IMR-90 (cell line): ENCODE data around the gene SCN1B. TPM values are rescaled to one million over a fixed set of nuclear protein-coding genes. Genes with fewer than 3 reads are reported as not detected.

Experiments used
- ATAC-seq: fragments of 200-7000 bp; cut with Tn5 transposase; 2 replicates; pipeline ENCODE4 v1.9.1; 2020; ENCODE audit warnings: low read depth, mild to moderate bottlenecking, moderate library complexity
- BruUV-seq: library from RNA; stranded (reverse); fragments of 400-500 nt; replicated peaks from 2 replicates; lab custom pipeline; 2021; lab: Mats Ljungman, UMichigan
- CTCF ChIA-PET: fragments of 300-600 bp; formaldehyde crosslinking; extraction: SDS; loops from one replicate; lab custom pipeline; 2021; ENCODE audit warnings: antibody characterized with exemption; lab: Yijun Ruan, JAX
- POLR2A ChIA-PET: fragments of 300-600 bp; sonication (Branson Sonifier 250); formaldehyde crosslinking; loops from one replicate; lab custom pipeline; 2022; ENCODE audit warnings: antibody characterized with exemption; ENCODE audit not compliant: unreplicated experiment; lab: Charles Lee
- DNase-seq: peaks from one replicate; pipeline ENCODE4 v3.0.0; 2013
- H2AFZ ChIP-seq: replicated peaks from 2 replicates; pipeline ENCODE3; 2013; ENCODE audit warnings: low read length, mild to moderate bottlenecking; ENCODE audit not compliant: poor library complexity
- H2AK5ac ChIP-seq: 2 replicates; pipeline ENCODE4 v1.6.1; 2013; ENCODE audit warnings: low read depth, low read length, inconsistent platforms
- H2AK9ac ChIP-seq: replicated peaks from 2 replicates; pipeline ENCODE3; 2013; ENCODE audit warnings: mild to moderate bottlenecking, low read depth, low read length, moderate library complexity; ENCODE audit not compliant: poor library complexity
- H2BK120ac ChIP-seq: 2 replicates; pipeline ENCODE4 v1.6.1; 2013; ENCODE audit warnings: low read depth, low read length, inconsistent platforms
- H2BK15ac ChIP-seq: 3 replicates; pipeline ENCODE4 v1.6.1; 2013; ENCODE audit warnings: low read depth, low read length, inconsistent platforms
- H2BK20ac ChIP-seq: 2 replicates; pipeline ENCODE4 v1.6.1; 2013; ENCODE audit warnings: low read depth, mild to moderate bottlenecking, inconsistent platforms, low read length, moderate library complexity
- H2BK5ac ChIP-seq: 2 replicates; pipeline ENCODE4 v1.6.1; 2013; ENCODE audit warnings: mild to moderate bottlenecking, low read depth, low read length, inconsistent platforms; ENCODE audit not compliant: poor library complexity, severe bottlenecking
- H3K14ac ChIP-seq: replicated peaks from 2 replicates; pipeline ENCODE4 v1.6.1; 2013; ENCODE audit warnings: low read depth, low read length, inconsistent platforms
- H3K18ac ChIP-seq: 2 replicates; pipeline ENCODE4 v1.6.1; 2013; ENCODE audit warnings: low read depth, low read length, control low read depth
- H3K23ac ChIP-seq: 2 replicates; pipeline ENCODE4 v1.6.1; 2013; ENCODE audit warnings: low read depth, low read length, inconsistent platforms
- H3K27ac ChIP-seq: 2 replicates; pipeline ENCODE4 v1.5.1; 2013; ENCODE audit warnings: mild to moderate bottlenecking, control low read depth, low read length; ENCODE audit not compliant: insufficient read depth
- H3K27me3 ChIP-seq: 2 replicates; pipeline ENCODE4 v1.6.1; 2013; ENCODE audit warnings: low read length; ENCODE audit not compliant: control insufficient read depth, insufficient read depth
- H3K36me3 ChIP-seq: 2 replicates; pipeline ENCODE4 v1.6.1; 2013; ENCODE audit warnings: low read length, mixed read lengths; ENCODE audit not compliant: control insufficient read depth, insufficient read depth
- H3K4ac ChIP-seq: 2 replicates; pipeline ENCODE4 v1.6.1; 2013; ENCODE audit warnings: low read depth, low read length, inconsistent platforms
- H3K4me1 ChIP-seq: 2 replicates; pipeline ENCODE4 v1.6.1; 2013; ENCODE audit warnings: low read length, mixed read lengths; ENCODE audit not compliant: control insufficient read depth, insufficient read depth
- H3K4me2 ChIP-seq: 2 replicates; pipeline ENCODE4 v1.6.1; 2013; ENCODE audit warnings: low read depth, mild to moderate bottlenecking, control low read depth, low read length, moderate library complexity
- H3K4me3 ChIP-seq: 2 replicates; pipeline ENCODE4 v1.5.1; 2013; ENCODE audit warnings: low read depth, mild to moderate bottlenecking, control low read depth, low read length, moderate library complexity; ENCODE audit not compliant: insufficient read depth
- H3K56ac ChIP-seq: 2 replicates; pipeline ENCODE4 v1.6.1; 2013; ENCODE audit warnings: low read length, inconsistent platforms; ENCODE audit not compliant: insufficient read depth; ENCODE audit errors: extremely low read depth
- H3K79me1 ChIP-seq, 2 experiments: 2 replicates each; pipeline ENCODE4 v1.6.1; 2013; ENCODE audit warnings: low read length in 2 of 2, inconsistent platforms in 1 of 2, low read depth in 1 of 2
- H3K9ac ChIP-seq: 2 replicates; pipeline ENCODE4 v1.6.1; 2013; ENCODE audit warnings: low read depth, low read length, control low read depth
- H3K9me1 ChIP-seq: 2 replicates; pipeline ENCODE4 v1.6.1; 2013; ENCODE audit warnings: low read length, inconsistent platforms; ENCODE audit not compliant: insufficient read depth
- H3K9me3 ChIP-seq: 2 replicates; pipeline ENCODE4 v1.6.1; 2013; ENCODE audit warnings: low read length; ENCODE audit not compliant: control insufficient read depth, insufficient read depth
- H4K20me1 ChIP-seq: 2 replicates; pipeline ENCODE4 v1.6.1; 2013; ENCODE audit warnings: low read length, inconsistent platforms; ENCODE audit not compliant: insufficient read depth
- H4K5ac ChIP-seq: 2 replicates; pipeline ENCODE4 v1.6.1; 2013; ENCODE audit warnings: mild to moderate bottlenecking, low read depth, low read length, control low read depth
- H4K8ac ChIP-seq, 2 experiments: 2 replicates each; pipeline ENCODE4 v1.6.1; 2013; ENCODE audit warnings: low read depth in 2 of 2, low read length in 2 of 2, control low read depth in 1 of 2, inconsistent platforms in 1 of 2
- H4K91ac ChIP-seq: 2 replicates; pipeline ENCODE4 v1.6.1; 2013; ENCODE audit warnings: low read depth, low read length, inconsistent platforms; ENCODE audit not compliant: insufficient read depth
- BHLHE40 ChIP-seq: fragments of 150-350 bp; IDR thresholded peaks from 2 replicates; pipeline ENCODE4 v1.6.1; 2016; ENCODE audit warnings: mild to moderate bottlenecking, low read depth, low read length
- CEBPB ChIP-seq: IDR thresholded peaks from 2 replicates; pipeline ENCODE4 v1.6.1; 2012; ENCODE audit warnings: low read depth, low read length, improper control_type of control experiment
- CTCF ChIP-seq: conservative IDR thresholded peaks from 2 replicates; pipeline ENCODE4 v1.5.1; 2012; ENCODE audit warnings: mild to moderate bottlenecking, low read depth, low read length, improper control_type of control experiment
- FOS ChIP-seq: fragments of 150-350 bp; IDR thresholded peaks from 2 replicates; pipeline ENCODE4 v1.6.1; 2016; ENCODE audit warnings: low read depth, low read length
- MAZ ChIP-seq: IDR thresholded peaks from 2 replicates; pipeline ENCODE4 v1.6.1; 2012; ENCODE audit warnings: low read depth, mild to moderate bottlenecking, low read length, improper control_type of control experiment, moderate library complexity, borderline replicate concordance
- MXI1 ChIP-seq: IDR thresholded peaks from 2 replicates; pipeline ENCODE4 v1.6.1; 2012; ENCODE audit warnings: low read depth, mild to moderate bottlenecking, low read length, moderate library complexity, borderline replicate concordance
- NFE2L2 ChIP-seq: fragments of 150-350 bp; IDR thresholded peaks from 2 replicates; pipeline ENCODE4 v1.6.1; 2016; ENCODE audit warnings: low read depth, mild to moderate bottlenecking, low read length
- POLR2A ChIP-seq: IDR thresholded peaks from 2 replicates; pipeline ENCODE4 v1.6.1; 2012; ENCODE audit warnings: mild to moderate bottlenecking, low read depth, low read length
- RAD21 ChIP-seq: IDR thresholded peaks from 2 replicates; pipeline ENCODE4 v1.6.1; 2012; ENCODE audit warnings: low read length, improper control_type of control experiment
- RCOR1 ChIP-seq: IDR thresholded peaks from 2 replicates; pipeline ENCODE4 v1.6.1; 2012; ENCODE audit warnings: mild to moderate bottlenecking, low read length, improper control_type of control experiment; ENCODE audit not compliant: insufficient replicate concordance
- RFX5 ChIP-seq: IDR thresholded peaks from 2 replicates; pipeline ENCODE4 v1.8.0; 2012; ENCODE audit warnings: low read depth, mild to moderate bottlenecking, low read length, moderate library complexity
- SMC3 ChIP-seq: fragments of 150-350 bp; IDR thresholded peaks from 2 replicates; pipeline ENCODE4 v1.6.1; 2016; ENCODE audit warnings: low read depth, mild to moderate bottlenecking, antibody characterized with exemption, low read length, moderate library complexity
- USF2 ChIP-seq: fragments of 150-350 bp; IDR thresholded peaks from 2 replicates; pipeline ENCODE4 v1.6.1; 2017; ENCODE audit warnings: mild to moderate bottlenecking, antibody characterized with exemption, low read length, low read depth
- WGBS, 2 experiments: methylation state at CpG; one replicate each; pipeline versions ENCODE4 v1.1.5 to v1.1.7; 2013; ENCODE audit warnings: missing lambda C conversion rate in 2 of 2; ENCODE audit not compliant: insufficient read length in 1 of 2; ENCODE audit errors: extremely low coverage in 2 of 2; 5-methylcytosine and 5-hydroxymethylcytosine counted together
- dilution Hi-C: fragments of 300-500 bp; cut with HindIII; formaldehyde crosslinking; loops from one replicate; pipeline ENCODE4 v1.14.3; 2018; ENCODE audit warnings: low sequenced_read_pairs; ENCODE audit not compliant: unreplicated experiment
- in situ Hi-C: fragments of 300-500 bp; cut with MboI; formaldehyde crosslinking; loops from 3 replicates; pipeline ENCODE4 v1.14.3; 2019; ENCODE audit warnings: low sequenced_read_pairs, inconsistent platforms, mixed read lengths
- intact Hi-C: fragments of 100-400 bp; cut with micrococcal nuclease; formaldehyde crosslinking; loops from 2 replicates; pipeline ENCODE4 v1.10.0; 2022
- polyA plus RNA-seq, 3 experiments: library from polyadenylated mRNA; depleted of rRNA; stranded (reverse); fragments of >200 nt; gene quantifications; 2 replicates each; pipeline ENCODE4 v1.2.3, GENCODE V29; 2012; ENCODE audit warnings: low replicate concordance in 1 of 3
- total RNA-seq: library from RNA; depleted of rRNA; stranded (reverse); fragments of >200 nt; gene quantifications from 2 replicates; pipeline ENCODE4 v1.2.3, GENCODE V29; 2012

Gene SCN1B
- total and polyA plus RNA-seq, 2 of the 4 experiments (the other 2 are of a cell fraction): 2.0 to 9.6 TPM

- in situ Hi-C loops (no loop called here), dilution Hi-C loops (no loop called here), intact Hi-C loops (no loop called here)
- H3K9me3 ChIP-seq: no peaks in the 10 kb centered on the region
- H2BK120ac ChIP-seq: no peak overlapping the region
- H3K9ac ChIP-seq: no peak overlapping the region
- H3K18ac ChIP-seq: no peak overlapping the region
- H3K36me3 ChIP-seq: no peaks in the 10 kb centered on the region
- no TSS peak for BruUV-seq
- H2BK20ac ChIP-seq: no peak overlapping the region
- H3K27me3 ChIP-seq: peaks cover 30% of the 10 kb centered on the region
- no peak overlapping the region for H3K14ac ChIP-seq
- H3K56ac ChIP-seq: no peak overlapping the region
- H2AK9ac ChIP-seq: no peak overlapping the region
- no peak overlapping the region for H3K4me3 ChIP-seq
- H2BK5ac ChIP-seq: no peak overlapping the region
- CTCF ChIA-PET: interaction anchor here (1.1 kb wide), 1 partner anchor 22 kb away, joined by 3 read pairs; no protein-coding TSS in a partner anchor
- no peaks in the 10 kb centered on the region for H4K20me1 ChIP-seq
- no peak overlapping the region for H3K4ac ChIP-seq
- H4K91ac ChIP-seq: no peak overlapping the region
- WGBS, 2 experiments: 42% methylated on average over 2 of the region's 8 CpGs; no CpG with 5 or more reads in 1 of the 2 experiments
- ATAC-seq (no peak), DNase-seq (no peak)
- no peak overlapping the region for H4K8ac ChIP-seq
- H3K79me1 ChIP-seq: no peaks in the 10 kb centered on the region
- TF ChIP-seq FOS (no peak), BHLHE40 (no peak), CEBPB (no peak), RFX5 (no peak), NFE2L2 (no peak), RAD21 (no peak), MXI1 (no peak), SMC3 (no peak), USF2 (no peak), POLR2A (no peak), MAZ (no peak), CTCF (no peak), RCOR1 (no peak)
- no peak overlapping the region for H3K27ac ChIP-seq
- no peaks in the 10 kb centered on the region for H3K4me1 ChIP-seq
- no peaks in the 10 kb centered on the region for H3K9me1 ChIP-seq
- no peak overlapping the region for H3K23ac ChIP-seq
- no peak overlapping the region for H2BK15ac ChIP-seq
- H2AK5ac ChIP-seq: no peak overlapping the region
- POLR2A ChIA-PET: no interaction called here
- H3K4me2 ChIP-seq: no peak overlapping the region
- H2AFZ ChIP-seq: no peak overlapping the region
- H4K5ac ChIP-seq: no peak overlapping the region
Observed at GRCh38 chr19:35052599-35053190, 22.4 kb downstream of the SCN1B start.
